Measurements from ENCODE around the gene LZTR1.

GRCh38 chr22:20937031-20937793 is 44.9 kb upstream of the LZTR1 start:
- TF ChIP-seq, protein P1, sequence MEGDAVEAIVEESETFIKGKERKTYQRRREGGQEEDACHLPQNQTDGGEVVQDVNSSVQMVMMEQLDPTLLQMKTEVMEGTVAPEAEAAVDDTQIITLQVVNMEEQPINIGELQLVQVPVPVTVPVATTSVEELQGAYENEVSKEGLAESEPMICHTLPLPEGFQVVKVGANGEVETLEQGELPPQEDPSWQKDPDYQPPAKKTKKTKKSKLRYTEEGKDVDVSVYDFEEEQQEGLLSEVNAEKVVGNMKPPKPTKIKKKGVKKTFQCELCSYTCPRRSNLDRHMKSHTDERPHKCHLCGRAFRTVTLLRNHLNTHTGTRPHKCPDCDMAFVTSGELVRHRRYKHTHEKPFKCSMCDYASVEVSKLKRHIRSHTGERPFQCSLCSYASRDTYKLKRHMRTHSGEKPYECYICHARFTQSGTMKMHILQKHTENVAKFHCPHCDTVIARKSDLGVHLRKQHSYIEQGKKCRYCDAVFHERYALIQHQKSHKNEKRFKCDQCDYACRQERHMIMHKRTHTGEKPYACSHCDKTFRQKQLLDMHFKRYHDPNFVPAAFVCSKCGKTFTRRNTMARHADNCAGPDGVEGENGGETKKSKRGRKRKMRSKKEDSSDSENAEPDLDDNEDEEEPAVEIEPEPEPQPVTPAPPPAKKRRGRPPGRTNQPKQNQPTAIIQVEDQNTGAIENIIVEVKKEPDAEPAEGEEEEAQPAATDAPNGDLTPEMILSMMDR (IDR thresholded peaks at IDR 0.05; ENCODE audit: low read length): no peak
- no peak for TF ChIP-seq EZH2phosphoT487 (IDR thresholded peaks at IDR 0.05; ENCODE audit: low read length)
- no peak for TF ChIP-seq EZH2 (optimal IDR thresholded peaks at IDR 0.05; ENCODE audit: low read depth, low read length)

Data from MM.1S (cell line).